Gastrocnemius medialis (tissue), 4 donors: ENCODE data around the gene ARHGAP15.

Experiments
- CTCF ChIP-seq, 5 experiments: fragments of 450-650 bp in 3 of 5; fragments of 200-600 bp in 2 of 5; sonication (generic) in 2 of 5; IDR thresholded peaks in 4 of 5; conservative IDR thresholded peaks in 1 of 5; 1 replicate in 4 of 5; 2 replicates in 1 of 5; pipeline ENCODE4 v1.5.1; 2016 to 2019; ENCODE audit warnings: antibody characterized with exemption in 5 of 5, mild to moderate bottlenecking in 3 of 5, moderate library complexity in 3 of 5
- POLR2A ChIP-seq, 2 donors: fragments of 450-650 bp; IDR thresholded peaks; one replicate each; pipeline ENCODE4 v1.6.1; 2017; ENCODE audit warnings: antibody characterized with exemption in 2 of 2, mild to moderate bottlenecking in 2 of 2, moderate library complexity in 2 of 2

- TF ChIP-seq CTCF (IDR thresholded peaks at IDR 0.05 in 4 of 5, conservative IDR thresholded peaks at IDR 0.05 in 1 of 5) (no peak), POLR2A (IDR thresholded peaks at IDR 0.05) (no peak)
Observed at GRCh38 chr2:143158098-143158497, 28.9 kb downstream of the ARHGAP15 start.
